Renal cortex interstitium (tissue), 11 donors: ENCODE results near the gene PTPRC. TPM values are rescaled to one million over a fixed set of nuclear protein-coding genes. Genes with fewer than 3 reads are reported as not detected.

Experiments used
- DNase-seq, 11 donors: peaks; one replicate each; pipeline ENCODE4 v3.0.0-alpha.2; 2013; ENCODE audit warnings: low read depth in 9 of 11, low spot score in 4 of 11; ENCODE audit errors: extremely low read depth in 1 of 11
- polyA plus RNA-seq, 3 donors: library from polyadenylated mRNA; unstranded; fragments of 120-200 nt; gene quantifications; one replicate each; pipeline ENCODE4 v1.2.1, GENCODE V29; 2013; ENCODE audit not compliant: insufficient read length in 3 of 3

The PTPRC gene
- polyA plus RNA-seq, 3 donors, result 5.4 to 6.4 (median 5.6) TPM

- no peak for DNase-seq
Measured at GRCh38 chr1:198612471-198613260, 26.2 kb upstream of the PTPRC start.

- no peak for DNase-seq
Measured at GRCh38 chr1:198617406-198617805, 21.4 kb upstream of the PTPRC start.

GRCh38 chr1:198619375-198620140 is 19.3 kb upstream of the PTPRC start:
- DNase-seq, result no peak

- no peak for DNase-seq
Measured at GRCh38 chr1:198620218-198620617, 18.6 kb upstream of the PTPRC start.

- DNase-seq, result peak in 4 of 11 donors; percentile 13 to 27 (median 21)
Measured at GRCh38 chr1:198620951-198621824, 17.7 kb upstream of the PTPRC start.

- no peak for DNase-seq
Measured at GRCh38 chr1:198622001-198622400, 16.8 kb upstream of the PTPRC start.

GRCh38 chr1:198623752-198624647 is 14.8 kb upstream of the PTPRC start:
- DNase-seq, result no peak

GRCh38 chr1:198624648-198624980 is 14.2 kb upstream of the PTPRC start:
- no peak for DNase-seq

GRCh38 chr1:198627436-198628066 is 11.3 kb upstream of the PTPRC start:
- DNase-seq, result no peak

- no peak for DNase-seq
Measured at GRCh38 chr1:198628067-198628455, 10.8 kb upstream of the PTPRC start.

GRCh38 chr1:198629610-198630009 is 9.2 kb upstream of the PTPRC start:
- DNase-seq, result no peak

GRCh38 chr1:198630863-198631262 is 8.0 kb upstream of the PTPRC start:
- no peak for DNase-seq

GRCh38 chr1:198631292-198631691 is 7.5 kb upstream of the PTPRC start:
- no peak for DNase-seq

GRCh38 chr1:198632007-198632406 is 6.8 kb upstream of the PTPRC start:
- DNase-seq, result no peak

- DNase-seq, result no peak
Measured at GRCh38 chr1:198633675-198634121, 5.1 kb upstream of the PTPRC start.

- DNase-seq, result no peak
Measured at GRCh38 chr1:198635964-198636363, 2.9 kb upstream of the PTPRC start.

GRCh38 chr1:198636391-198636790 is 2.4 kb upstream of the PTPRC start:
- DNase-seq, result no peak

- DNase-seq, result no peak
Measured at GRCh38 chr1:198637157-198637556, 1.7 kb upstream of the PTPRC start.
